Psoas muscle (tissue), 8 donors: ENCODE data around the gene ME1. TPM values are rescaled to one million over a fixed set of nuclear protein-coding genes. Genes with fewer than 3 reads are reported as not detected.
"Not testable (repeated sequence)": the region's sequence is repeated elsewhere in the genome, so short reads cannot be mapped to it uniquely, and the experiment has no call there.

Experiments used
- ATAC-seq, 4 donors: fragments of 200-7000 bp; cut with Tn5 transposase; one replicate each; pipeline ENCODE4 v1.9.1; 2020; ENCODE audit warnings: moderate library complexity in 3 of 4, mild to moderate bottlenecking in 2 of 4
- DNase-seq, 2 donors: peaks; one replicate each; pipeline ENCODE4 v3.0.0-alpha.2; 2020
- H3K27ac ChIP-seq: fragments of 200-600 bp; one replicate; pipeline ENCODE4 v1.8.0; 2022
- H3K27me3 ChIP-seq, 3 donors: fragments of 200-600 bp in 1 of 3; one replicate each; pipeline versions ENCODE4 v1.6.1 to v1.8.0; 2013 to 2022; ENCODE audit warnings: low read length in 2 of 3, mild to moderate bottlenecking in 2 of 3, moderate library complexity in 1 of 3; ENCODE audit not compliant: insufficient read depth in 3 of 3
- H3K36me3 ChIP-seq, 2 donors: fragments of 200-600 bp in 1 of 2; one replicate each; pipeline versions ENCODE4 v1.6.1 to v1.8.0; 2013 to 2022; ENCODE audit warnings: low read depth in 1 of 2, mild to moderate bottlenecking in 1 of 2, moderate library complexity in 1 of 2; ENCODE audit not compliant: insufficient read depth in 1 of 2
- H3K4me1 ChIP-seq: fragments of 200-600 bp; one replicate; pipeline ENCODE4 v1.8.0; 2022
- H3K4me3 ChIP-seq: fragments of 200-600 bp; one replicate; pipeline ENCODE4 v1.8.0; 2022; ENCODE audit warnings: mild to moderate bottlenecking
- H3K9me3 ChIP-seq: fragments of 200-600 bp; one replicate; pipeline ENCODE4 v1.8.0; 2022
- WGBS, 3 donors: extraction: QIAGEN DNeasy Blood & Tissue Kit; methylation state at CpG; one replicate each; pipeline versions ENCODE4 v1.1.6 to v1.1.7; 2013; 5-methylcytosine and 5-hydroxymethylcytosine counted together
- intact Hi-C, 2 donors: fragments of 100-400 bp; cut with DNase I; formaldehyde crosslinking; loops; one replicate each; pipeline versions ENCODE4 v1.11.0 to v1.14.2; 2022
- polyA plus RNA-seq, 3 donors: library from polyadenylated mRNA; stranded (reverse); fragments of 200-250 nt; gene quantifications; one replicate each; pipeline ENCODE4 v1.2.3, GENCODE V29; 2013
- total RNA-seq, 4 donors: library from RNA; stranded (reverse); fragmentation: NEBNext Ultra II Directional in 2 of 4; extraction: Animal tissue kit (Norgen Biotek cat#: 25700) in 2 of 4; gene quantifications; one replicate each; pipeline versions ENCODE4 v1.2.1 to v1.2.4, GENCODE V29; 2021 to 2023
- TF ChIP-seq, protein P1 (sequence below): fragments of 200-600 bp; IDR thresholded peaks from one replicate; pipeline ENCODE4 v1.8.0; 2022; ENCODE audit warnings: antibody characterized with exemption
- donor health status: healthy with polysubstance abuse.
- donor health status: DM: no; HTN: no; CAD: no; lungs with moderate emphysema.
- donor health status: Bipolar disorder and iron deficiency.
- donor health status: healthy.
- donor health status: DM: yes; HTN: yes; CAD: no.
- donor health status: DM: no; HTN: no; CAD: no.
- donor health status: DM: no; HTN: no; CAD: no.
- donor health status: DM: yes; HTN: yes; CAD: no.

The ME1 gene
- total and polyA plus RNA-seq, 7 donors, result 13.5 to 52.2 (median 33.2) TPM

- TF ChIP-seq, protein P1, sequence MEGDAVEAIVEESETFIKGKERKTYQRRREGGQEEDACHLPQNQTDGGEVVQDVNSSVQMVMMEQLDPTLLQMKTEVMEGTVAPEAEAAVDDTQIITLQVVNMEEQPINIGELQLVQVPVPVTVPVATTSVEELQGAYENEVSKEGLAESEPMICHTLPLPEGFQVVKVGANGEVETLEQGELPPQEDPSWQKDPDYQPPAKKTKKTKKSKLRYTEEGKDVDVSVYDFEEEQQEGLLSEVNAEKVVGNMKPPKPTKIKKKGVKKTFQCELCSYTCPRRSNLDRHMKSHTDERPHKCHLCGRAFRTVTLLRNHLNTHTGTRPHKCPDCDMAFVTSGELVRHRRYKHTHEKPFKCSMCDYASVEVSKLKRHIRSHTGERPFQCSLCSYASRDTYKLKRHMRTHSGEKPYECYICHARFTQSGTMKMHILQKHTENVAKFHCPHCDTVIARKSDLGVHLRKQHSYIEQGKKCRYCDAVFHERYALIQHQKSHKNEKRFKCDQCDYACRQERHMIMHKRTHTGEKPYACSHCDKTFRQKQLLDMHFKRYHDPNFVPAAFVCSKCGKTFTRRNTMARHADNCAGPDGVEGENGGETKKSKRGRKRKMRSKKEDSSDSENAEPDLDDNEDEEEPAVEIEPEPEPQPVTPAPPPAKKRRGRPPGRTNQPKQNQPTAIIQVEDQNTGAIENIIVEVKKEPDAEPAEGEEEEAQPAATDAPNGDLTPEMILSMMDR, result no peak
- H3K27ac ChIP-seq, result no peak overlapping the region
- 74 to 82% (median 77%) methylated on average over 3 of the region's 3 CpGs for WGBS, 3 donors
- no peaks in the 10 kb centered on the region for H3K27me3 ChIP-seq
- peaks cover 10% of the 10 kb centered on the region for H3K4me1 ChIP-seq
- H3K9me3 ChIP-seq, result no peaks in the 10 kb centered on the region
- H3K4me3 ChIP-seq, result no peak overlapping the region
- intact Hi-C loops, result no loop called here
- ATAC-seq, result no peak
- DNase-seq, result no peak
- no peaks in the 10 kb centered on the region for H3K36me3 ChIP-seq
Observed at GRCh38 chr6:83370567-83370966, 60.3 kb downstream of the ME1 start.

- 85 to 91% (median 90%) methylated on average over 3 of the region's 3 CpGs for WGBS, 3 donors
- H3K27ac ChIP-seq, result no peak overlapping the region
- DNase-seq (no peak), ATAC-seq (no peak)
- no peaks in the 10 kb centered on the region for H3K9me3 ChIP-seq
- H3K27me3 ChIP-seq, result no peaks in the 10 kb centered on the region
- TF ChIP-seq, protein P1, result no peak
- H3K4me1 ChIP-seq, result peaks cover 10% of the 10 kb centered on the region
- H3K36me3 ChIP-seq, result no peaks in the 10 kb centered on the region
- intact Hi-C loops, result no loop called here
- no peak overlapping the region for H3K4me3 ChIP-seq
Observed at GRCh38 chr6:83369692-83370091, 61.2 kb downstream of the ME1 start.

GRCh38 chr6:83368577-83368976 is 62.3 kb downstream of the ME1 start:
- no peak for DNase-seq
- peaks cover 10% of the 10 kb centered on the region for H3K4me1 ChIP-seq
- H3K27me3 ChIP-seq, result no peaks in the 10 kb centered on the region
- no peak for ATAC-seq
- no peaks in the 10 kb centered on the region for H3K36me3 ChIP-seq
- no peaks in the 10 kb centered on the region for H3K9me3 ChIP-seq
- TF ChIP-seq, protein P1, result no peak
- intact Hi-C loops, result no loop called here
- H3K27ac ChIP-seq, result no peak overlapping the region
- no peak overlapping the region for H3K4me3 ChIP-seq

DNA sequence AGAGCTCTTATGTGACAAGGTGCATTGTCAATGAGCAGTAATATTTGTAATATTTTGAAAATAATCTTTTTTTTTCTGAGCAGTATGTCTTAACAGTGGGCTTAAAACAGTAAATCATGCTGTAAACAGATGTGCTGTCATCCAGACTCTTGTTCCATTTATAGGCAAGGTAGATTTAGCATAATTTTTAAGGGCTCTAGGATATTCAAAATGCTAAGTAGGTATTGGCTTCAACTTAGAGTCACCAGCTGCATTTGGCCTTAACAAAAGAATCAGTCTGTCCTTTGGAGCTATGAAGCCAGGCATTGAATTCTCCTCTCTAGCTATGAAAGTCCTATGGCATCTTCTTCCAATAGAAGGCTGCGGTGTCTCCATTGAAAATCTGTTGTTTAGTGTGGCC is 63.7 kb downstream of the ME1 start:
- intact Hi-C loops, result no loop called here
- TF ChIP-seq, protein P1, result no peak
- Histone ChIP-seq H3K27ac (no peak overlapping the region), H3K27me3 (no peaks in the 10 kb centered on the region), H3K9me3 (no peaks in the 10 kb centered on the region), H3K4me1 (peaks cover 10% of the 10 kb centered on the region), H3K4me3 (no peak overlapping the region), H3K36me3 (no peaks in the 10 kb centered on the region)
- ATAC-seq (no peak), DNase-seq (no peak)
- 93 to 100% (median 95%) methylated on average over 1 of the region's 1 CpG for WGBS, 3 donors

DNA sequence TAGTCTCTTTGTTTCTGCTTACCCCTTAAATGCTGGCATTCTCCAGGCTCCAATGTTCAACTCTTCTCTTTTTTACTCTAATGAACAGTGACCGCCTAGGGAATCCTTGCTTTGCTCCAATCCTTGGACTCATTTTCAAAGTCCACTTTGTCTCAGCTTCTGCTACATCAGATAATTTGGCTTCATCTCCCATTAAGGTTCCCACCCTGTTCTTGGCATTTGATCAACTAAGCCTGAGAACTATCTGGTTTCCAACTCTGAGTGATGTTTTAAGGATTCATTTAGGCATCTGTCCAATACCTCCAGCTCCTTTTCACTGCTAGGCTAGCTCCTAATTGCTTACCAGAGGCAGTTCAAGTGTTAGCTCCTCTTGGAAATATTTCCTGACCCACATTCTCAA is 64.9 kb downstream of the ME1 start:
- WGBS, 3 donors, result 43 to 71% (median 56%) methylated on average over 1 of the region's 1 CpG
- intact Hi-C loops, result no loop called here
- Histone ChIP-seq H3K36me3 (no peaks in the 10 kb centered on the region), H3K4me3 (no peak overlapping the region), H3K27me3 (no peaks in the 10 kb centered on the region), H3K27ac (no peak overlapping the region), H3K9me3 (no peaks in the 10 kb centered on the region), H3K4me1 (peaks cover 10% of the 10 kb centered on the region)
- TF ChIP-seq, protein P1, result no peak
- DNase-seq (no peak), ATAC-seq (peak in 2 of 4 donors; percentile 52 to 92)

DNA sequence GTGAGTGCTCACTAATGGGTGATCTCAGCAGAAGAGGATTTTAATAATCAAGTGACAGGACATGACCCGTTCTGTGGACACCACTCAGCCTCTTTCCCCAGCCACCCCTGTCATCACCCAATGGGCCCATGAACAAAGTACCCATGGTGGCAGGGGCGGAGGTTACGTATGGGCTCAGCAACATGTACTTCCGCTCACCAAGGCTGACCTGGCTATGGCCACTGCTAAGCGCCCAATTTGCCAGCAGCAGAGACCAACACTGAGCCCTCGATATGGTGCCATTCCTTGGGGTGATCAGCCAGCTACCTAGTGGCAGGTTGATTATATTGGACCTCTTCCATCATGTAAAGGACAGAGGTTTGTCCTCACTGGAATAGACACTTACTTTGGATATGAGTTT is 68.5 kb downstream of the ME1 start:
- H3K36me3 ChIP-seq, H3K9me3 ChIP-seq, ATAC-seq, H3K4me3 ChIP-seq, intact Hi-C loops, DNase-seq, H3K4me1 ChIP-seq, H3K27me3 ChIP-seq, H3K27ac ChIP-seq: not testable (repeated sequence)
- WGBS, 3 donors, result 93 to 95% (median 95%) methylated on average over 6 of the region's 6 CpGs
